Left ventricle myocardium inferior (tissue), 1 donor: ENCODE data around the gene TMEM242. TPM values are rescaled to one million over a fixed set of nuclear protein-coding genes. Genes with fewer than 3 reads are reported as not detected.

Source experiments
- DNase-seq: peaks from one replicate; pipeline ENCODE4 v3.0.0-alpha.2; 2020
- H3K27ac ChIP-seq: fragments of 200-600 bp; replicated peaks from 2 replicates; pipeline ENCODE4 v1.8.0; 2021
- H3K27me3 ChIP-seq: fragments of 200-600 bp; 2 replicates; pipeline ENCODE4 v1.8.0; 2021; ENCODE audit warnings: low read depth
- H3K36me3 ChIP-seq: fragments of 200-600 bp; 2 replicates; pipeline ENCODE4 v1.8.0; 2021
- H3K4me1 ChIP-seq: fragments of 200-600 bp; 2 replicates; pipeline ENCODE4 v1.8.0; 2021
- H3K4me3 ChIP-seq: fragments of 200-600 bp; 2 replicates; pipeline ENCODE4 v1.8.0; 2021; ENCODE audit warnings: mild to moderate bottlenecking, moderate library complexity
- H3K9me3 ChIP-seq: fragments of 200-600 bp; replicated peaks from 2 replicates; pipeline ENCODE4 v1.8.0; 2021
- intact Hi-C: fragments of 100-400 bp; cut with micrococcal nuclease; formaldehyde crosslinking; loops from one replicate; pipeline ENCODE4 v1.11.0; 2022
- total RNA-seq: library from RNA; stranded (reverse); fragmentation: NEBNext Ultra II Directional; extraction: Animal tissue kit (Norgen Biotek cat#: 25700); gene quantifications from one replicate; pipeline ENCODE4 v1.2.1, GENCODE V29; 2021
- TF ChIP-seq, protein P1 (sequence below): fragments of 200-600 bp; IDR thresholded peaks from 2 replicates; pipeline ENCODE4 v1.8.0; 2021; ENCODE audit warnings: antibody characterized with exemption, mild to moderate bottlenecking, borderline replicate concordance
- donor health status: DM: no; HTN: yes; CAD: no; lungs with severe emphysema.

Gene TMEM242
- total RNA-seq, 1 donor from 2014 or later, result 19.8 TPM

DNA sequence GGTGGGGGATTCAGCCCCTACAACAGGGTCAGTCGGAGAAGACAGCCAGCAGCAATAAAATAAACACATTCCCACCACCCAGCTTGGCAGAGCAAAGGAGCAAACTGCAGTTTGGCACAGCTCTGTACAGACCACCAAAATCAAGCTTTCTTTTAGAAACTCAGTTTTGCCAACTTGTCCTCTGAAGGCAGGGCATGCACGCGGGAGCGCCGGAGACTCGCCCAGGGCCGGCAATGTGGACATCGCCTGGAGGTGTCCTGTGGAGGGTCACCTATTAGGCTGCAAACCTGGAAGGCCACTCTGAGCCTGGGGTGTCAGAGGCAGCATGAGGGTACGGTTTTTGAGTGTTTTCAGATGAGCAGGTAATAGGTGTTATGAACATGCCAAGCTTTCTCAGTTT is 34.7 kb downstream of the TMEM242 start:
- TF ChIP-seq, protein P1, sequence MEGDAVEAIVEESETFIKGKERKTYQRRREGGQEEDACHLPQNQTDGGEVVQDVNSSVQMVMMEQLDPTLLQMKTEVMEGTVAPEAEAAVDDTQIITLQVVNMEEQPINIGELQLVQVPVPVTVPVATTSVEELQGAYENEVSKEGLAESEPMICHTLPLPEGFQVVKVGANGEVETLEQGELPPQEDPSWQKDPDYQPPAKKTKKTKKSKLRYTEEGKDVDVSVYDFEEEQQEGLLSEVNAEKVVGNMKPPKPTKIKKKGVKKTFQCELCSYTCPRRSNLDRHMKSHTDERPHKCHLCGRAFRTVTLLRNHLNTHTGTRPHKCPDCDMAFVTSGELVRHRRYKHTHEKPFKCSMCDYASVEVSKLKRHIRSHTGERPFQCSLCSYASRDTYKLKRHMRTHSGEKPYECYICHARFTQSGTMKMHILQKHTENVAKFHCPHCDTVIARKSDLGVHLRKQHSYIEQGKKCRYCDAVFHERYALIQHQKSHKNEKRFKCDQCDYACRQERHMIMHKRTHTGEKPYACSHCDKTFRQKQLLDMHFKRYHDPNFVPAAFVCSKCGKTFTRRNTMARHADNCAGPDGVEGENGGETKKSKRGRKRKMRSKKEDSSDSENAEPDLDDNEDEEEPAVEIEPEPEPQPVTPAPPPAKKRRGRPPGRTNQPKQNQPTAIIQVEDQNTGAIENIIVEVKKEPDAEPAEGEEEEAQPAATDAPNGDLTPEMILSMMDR, result no peak
- DNase-seq, result no peak
- Histone ChIP-seq H3K4me1 (no peaks in the 10 kb centered on the region), H3K9me3 (no peaks in the 10 kb centered on the region), H3K4me3 (no peak overlapping the region), H3K27me3 (no peaks in the 10 kb centered on the region), H3K36me3 (peaks cover 41% of the 10 kb centered on the region), H3K27ac (no peak overlapping the region)
- intact Hi-C loops, result no loop called here

DNA sequence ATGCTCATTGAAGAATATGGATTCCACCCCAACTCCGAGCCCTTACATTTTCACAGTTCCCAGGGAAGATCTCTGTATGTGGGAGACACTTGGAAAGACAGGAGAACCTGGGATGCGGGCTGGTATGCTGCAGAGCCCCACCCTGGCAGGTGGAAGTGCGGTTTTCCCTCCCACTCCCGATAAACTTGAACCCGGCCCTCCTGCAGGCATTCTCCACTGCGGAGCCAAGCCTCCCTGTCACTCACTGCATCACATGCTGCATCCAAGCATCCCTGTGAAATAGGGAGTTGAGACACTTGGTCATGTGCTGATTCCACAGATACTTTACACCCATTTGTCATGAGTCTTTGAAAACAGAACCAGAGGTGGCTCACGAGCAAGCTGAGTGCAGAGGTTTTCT is 35.4 kb downstream of the TMEM242 start:
- H3K36me3 ChIP-seq, result peaks cover 41% of the 10 kb centered on the region
- TF ChIP-seq, protein P1, result no peak
- H3K4me3 ChIP-seq, result no peak overlapping the region
- intact Hi-C loops, result no loop called here
- H3K27ac ChIP-seq, result no peak overlapping the region
- no peaks in the 10 kb centered on the region for H3K4me1 ChIP-seq
- no peaks in the 10 kb centered on the region for H3K9me3 ChIP-seq
- no peak for DNase-seq
- H3K27me3 ChIP-seq, result no peaks in the 10 kb centered on the region

DNA sequence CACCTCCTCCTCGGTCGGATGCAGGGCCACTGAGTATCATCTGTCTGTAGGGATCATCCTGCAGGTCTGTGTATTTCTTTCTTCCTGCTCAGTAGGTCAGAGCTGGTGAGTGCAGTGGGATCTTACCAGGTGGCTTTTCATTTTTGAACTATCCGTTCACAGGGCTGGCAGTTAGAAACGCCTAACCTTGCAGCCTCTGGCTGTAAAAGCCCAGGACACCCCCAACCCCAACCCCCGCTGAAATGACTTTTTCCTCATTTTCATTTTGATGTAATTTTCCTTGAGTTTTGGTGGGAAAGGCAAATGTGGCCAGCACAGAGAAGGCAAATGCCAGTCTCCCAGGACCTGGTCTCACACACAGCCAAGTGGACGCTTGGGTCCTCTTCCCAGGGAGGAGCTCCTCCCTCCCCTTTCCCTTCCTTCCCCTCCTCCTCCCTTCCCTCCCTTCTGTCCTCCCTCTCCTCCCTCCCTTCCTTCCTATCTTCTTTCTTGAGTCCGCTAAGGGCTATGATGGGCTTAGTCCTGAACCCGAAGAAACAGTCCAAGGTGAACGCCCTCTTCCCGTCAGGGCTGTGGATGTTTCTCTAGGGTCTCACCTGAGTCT is 36.0 kb downstream of the TMEM242 start:
- no peak for DNase-seq
- Histone ChIP-seq H3K9me3 (no peaks in the 10 kb centered on the region), H3K27ac (no peak overlapping the region), H3K4me1 (no peaks in the 10 kb centered on the region), H3K4me3 (no peak overlapping the region), H3K36me3 (peaks cover 36% of the 10 kb centered on the region), H3K27me3 (no peaks in the 10 kb centered on the region)
- TF ChIP-seq, protein P1, result no peak
- intact Hi-C loops, result no loop called here

DNA sequence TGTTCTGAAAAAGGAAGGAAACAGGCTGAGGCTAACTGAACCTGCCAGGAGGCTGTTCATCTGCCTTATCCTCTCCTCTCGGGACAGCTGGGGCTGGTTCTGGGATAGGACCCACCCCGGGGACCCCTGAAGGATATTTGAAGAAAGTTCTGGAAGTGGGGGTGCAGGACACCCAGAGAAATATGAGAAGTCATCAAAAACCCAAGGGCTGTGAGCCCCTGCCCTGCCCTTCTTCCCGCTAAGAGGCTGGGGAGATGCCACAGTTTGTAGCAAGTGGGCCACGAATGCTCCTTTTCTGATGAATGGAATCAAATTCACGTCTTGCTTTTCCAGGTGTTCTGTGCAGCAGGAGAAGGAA is 37.9 kb downstream of the TMEM242 start:
- Histone ChIP-seq H3K27me3 (no peaks in the 10 kb centered on the region), H3K4me1 (peaks cover 6% of the 10 kb centered on the region), H3K4me3 (no peak overlapping the region), H3K9me3 (no peaks in the 10 kb centered on the region), H3K36me3 (peaks cover 16% of the 10 kb centered on the region), H3K27ac (no peak overlapping the region)
- no peak for DNase-seq
- intact Hi-C loops, result no loop called here
- TF ChIP-seq, protein P1, result no peak

DNA sequence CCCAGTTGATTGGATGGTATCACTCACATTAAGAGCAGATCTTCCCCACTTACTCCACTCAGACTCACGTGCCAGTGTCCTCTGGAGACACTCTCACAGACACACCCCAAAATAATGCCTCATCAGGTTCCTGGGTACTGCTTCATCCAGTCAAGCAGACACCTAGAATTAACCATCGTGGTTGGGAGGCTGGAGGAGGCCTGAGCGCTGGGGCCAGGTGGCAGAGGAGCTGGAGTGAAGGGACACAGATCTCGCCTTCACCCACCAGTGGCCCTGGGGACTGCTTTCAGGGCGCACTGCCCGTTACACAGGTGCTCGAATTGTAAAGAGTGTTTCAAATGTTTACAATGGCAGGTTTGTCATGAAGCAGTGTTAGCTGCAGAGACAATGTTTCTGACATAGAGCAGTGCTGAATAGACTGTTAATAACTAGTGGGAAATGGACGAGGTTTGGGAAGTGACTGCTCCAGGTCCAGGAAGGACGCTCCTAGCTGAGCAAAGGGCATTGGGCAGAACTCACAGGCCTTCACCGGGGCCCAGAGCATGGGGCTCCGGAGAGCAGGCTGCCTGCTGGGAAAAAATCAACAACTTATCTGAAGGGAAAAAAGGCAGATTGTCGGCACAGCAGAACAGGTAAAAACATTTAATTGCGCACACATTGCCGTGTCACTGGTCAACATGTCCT is 38.4 kb downstream of the TMEM242 start:
- DNase-seq, result no peak
- Histone ChIP-seq H3K4me1 (peaks cover 6% of the 10 kb centered on the region), H3K27ac (no peak overlapping the region), H3K9me3 (no peaks in the 10 kb centered on the region), H3K4me3 (no peak overlapping the region), H3K36me3 (peaks cover 11% of the 10 kb centered on the region), H3K27me3 (no peaks in the 10 kb centered on the region)
- TF ChIP-seq, protein P1, result no peak
- intact Hi-C loops, result no loop called here
